Left lobe of liver (tissue), 2 donors: ENCODE results near the gene ARHGAP33. TPM values are rescaled to one million over a fixed set of nuclear protein-coding genes. Genes with fewer than 3 reads are reported as not detected.
"Not testable (repeated sequence)": the region's sequence is repeated elsewhere in the genome, so short reads cannot be mapped to it uniquely, and the experiment has no call there.

Source experiments
- ATAC-seq: fragments of 200-7000 bp; cut with Tn5 transposase; one replicate; pipeline ENCODE4 v1.9.1; 2020; ENCODE audit warnings: mild to moderate bottlenecking, moderate library complexity
- DNase-seq: peaks from one replicate; pipeline ENCODE4 v3.0.0-alpha.2; 2020; ENCODE audit warnings: low spot score
- total RNA-seq: library from RNA; stranded (reverse); gene quantifications from one replicate; pipeline ENCODE4 v1.2.1, GENCODE V29; 2021
- donor health status: DM: no; HTN: no; CAD: no; lungs with moderate emphysema.
- donor health status: DM: no; HTN: yes; CAD: no.

The ARHGAP33 gene
- total RNA-seq, 1 donor from 2014 or later: 3.6 TPM

GRCh38 chr19:35818445-35818844, 43.1 kb downstream of the ARHGAP33 start:
- DNase-seq (no peak), ATAC-seq (no peak)

- ATAC-seq: no peak
- no peak for DNase-seq
Measured at GRCh38 chr19:35822579-35822978, 47.2 kb downstream of the ARHGAP33 start.

GRCh38 chr19:35824150-35824549, 48.8 kb downstream of the ARHGAP33 start:
- DNase-seq: no peak

GRCh38 chr19:35828692-35829301, 53.4 kb downstream of the ARHGAP33 start:
- ATAC-seq: peak; percentile 85
- DNase-seq: peak; percentile 50

More at GRCh38 chr19:35824150-35824549, 48.8 kb downstream of the ARHGAP33 start:
- ATAC-seq: no peak

GRCh38 chr19:35830986-35831385, 55.6 kb downstream of the ARHGAP33 start:
- ATAC-seq: no peak

GRCh38 chr19:35832054-35832453, 56.7 kb downstream of the ARHGAP33 start:
- no peak for DNase-seq
- no peak for ATAC-seq

More at GRCh38 chr19:35830986-35831385, 55.6 kb downstream of the ARHGAP33 start:
- DNase-seq: no peak

GRCh38 chr19:35833972-35834371, 58.6 kb downstream of the ARHGAP33 start:
- DNase-seq (no peak), ATAC-seq (no peak)

GRCh38 chr19:35836096-35836495, 60.7 kb downstream of the ARHGAP33 start:
- ATAC-seq, DNase-seq: not testable (repeated sequence)

Other genes with a start within 250 kb of the ARHGAP33 start
- gene SBSN, start 247.3 kb upstream of the ARHGAP33 start, total RNA-seq: not detected
- not detected for gene GAPDHS, start 242.1 kb upstream of the ARHGAP33 start, total RNA-seq
- 26.6 TPM for gene TMEM147, start 229.9 kb upstream of the ARHGAP33 start, total RNA-seq
- not detected for gene ATP4A, start 211.9 kb upstream of the ARHGAP33 start, total RNA-seq
- not detected for gene PMIS2, start 189.4 kb upstream of the ARHGAP33 start, total RNA-seq
- 5.7 TPM for gene HAUS5, start 162.8 kb upstream of the ARHGAP33 start, total RNA-seq
- gene RBM42, start 146.5 kb upstream of the ARHGAP33 start, total RNA-seq: 30.7 TPM
- 0.48 TPM for gene ETV2, start 133.8 kb upstream of the ARHGAP33 start, total RNA-seq
- gene COX6B1, start 127.2 kb upstream of the ARHGAP33 start, total RNA-seq: 196 TPM
- gene UPK1A, start 109.0 kb upstream of the ARHGAP33 start, total RNA-seq: not detected
- gene ZBTB32, start 71.0 kb upstream of the ARHGAP33 start, total RNA-seq: 0.10 TPM
- gene KMT2B, start 57.6 kb upstream of the ARHGAP33 start, total RNA-seq: 23.0 TPM
- gene IGFLR1, start 33.1 kb upstream of the ARHGAP33 start, total RNA-seq: 30.8 TPM
- 15.1 TPM for gene U2AF1L4, start 30.1 kb upstream of the ARHGAP33 start, total RNA-seq
- 31.7 TPM for gene PSENEN, start 29.9 kb upstream of the ARHGAP33 start, total RNA-seq
- gene LIN37, start 27.0 kb upstream of the ARHGAP33 start, total RNA-seq: 4.7 TPM
- gene HSPB6, start 18.5 kb upstream of the ARHGAP33 start, total RNA-seq: 7.0 TPM
- gene PROSER3, start 17.4 kb upstream of the ARHGAP33 start, total RNA-seq: 4.5 TPM
- 196 TPM for gene PRODH2, start 37.3 kb downstream of the ARHGAP33 start, total RNA-seq
- not detected for gene NPHS1, start 76.9 kb downstream of the ARHGAP33 start, total RNA-seq
- 0.20 TPM for gene KIRREL2, start 81.3 kb downstream of the ARHGAP33 start, total RNA-seq
- 0.40 TPM for gene APLP1, start 93.0 kb downstream of the ARHGAP33 start, total RNA-seq
- 2.3 TPM for gene NFKBID, start 125.0 kb downstream of the ARHGAP33 start, total RNA-seq
- gene HCST, start 127.0 kb downstream of the ARHGAP33 start, total RNA-seq: 1.8 TPM
- gene TYROBP, start 132.7 kb downstream of the ARHGAP33 start, total RNA-seq: 20.2 TPM
- 8.4 TPM for gene LRFN3, start 160.8 kb downstream of the ARHGAP33 start, total RNA-seq
- 13.9 TPM for gene SDHAF1, start 219.6 kb downstream of the ARHGAP33 start, total RNA-seq
- gene SYNE4, start 233.2 kb downstream of the ARHGAP33 start, total RNA-seq: 6.5 TPM
- 10.3 TPM for gene ALKBH6, start 238.6 kb downstream of the ARHGAP33 start, total RNA-seq